Loucy (cell line): ENCODE data around the gene ITGA11.

Experiments
- EZH2phosphoT487 ChIP-seq: fragments of 200-600 bp; IDR thresholded peaks from 2 replicates; pipeline ENCODE4 v1.6.1; 2018; ENCODE audit warnings: antibody characterized with exemption, mild to moderate bottlenecking, moderate library complexity, borderline replicate concordance
- TF ChIP-seq, protein P1 (sequence below): fragments of 200-600 bp; sonication (generic); conservative IDR thresholded peaks from 2 replicates; pipeline ENCODE4 v1.5.1; 2014; ENCODE audit warnings: mild to moderate bottlenecking, antibody characterized with exemption, low read length

GRCh38 chr15:68416158-68416535, 15.8 kb downstream of the ITGA11 start:
- TF ChIP-seq, protein P1, sequence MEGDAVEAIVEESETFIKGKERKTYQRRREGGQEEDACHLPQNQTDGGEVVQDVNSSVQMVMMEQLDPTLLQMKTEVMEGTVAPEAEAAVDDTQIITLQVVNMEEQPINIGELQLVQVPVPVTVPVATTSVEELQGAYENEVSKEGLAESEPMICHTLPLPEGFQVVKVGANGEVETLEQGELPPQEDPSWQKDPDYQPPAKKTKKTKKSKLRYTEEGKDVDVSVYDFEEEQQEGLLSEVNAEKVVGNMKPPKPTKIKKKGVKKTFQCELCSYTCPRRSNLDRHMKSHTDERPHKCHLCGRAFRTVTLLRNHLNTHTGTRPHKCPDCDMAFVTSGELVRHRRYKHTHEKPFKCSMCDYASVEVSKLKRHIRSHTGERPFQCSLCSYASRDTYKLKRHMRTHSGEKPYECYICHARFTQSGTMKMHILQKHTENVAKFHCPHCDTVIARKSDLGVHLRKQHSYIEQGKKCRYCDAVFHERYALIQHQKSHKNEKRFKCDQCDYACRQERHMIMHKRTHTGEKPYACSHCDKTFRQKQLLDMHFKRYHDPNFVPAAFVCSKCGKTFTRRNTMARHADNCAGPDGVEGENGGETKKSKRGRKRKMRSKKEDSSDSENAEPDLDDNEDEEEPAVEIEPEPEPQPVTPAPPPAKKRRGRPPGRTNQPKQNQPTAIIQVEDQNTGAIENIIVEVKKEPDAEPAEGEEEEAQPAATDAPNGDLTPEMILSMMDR: no peak
- no peak for TF ChIP-seq EZH2phosphoT487
